SU-DHL-6 (cell line): ENCODE measurements around the gene MMEL1.
"Not testable (repeated sequence)": the region's sequence is repeated elsewhere in the genome, so short reads cannot be mapped to it uniquely, and the experiment has no call there.

ENCODE experiments used
- H2AFZ ChIP-seq: fragments of 200-600 bp; sonication (generic); 2 replicates; pipeline ENCODE4 v1.6.1; 2014; ENCODE audit warnings: low read depth, mild to moderate bottlenecking, moderate library complexity, mixed read lengths, antibody characterized with exemption, low read length; ENCODE audit not compliant: severe bottlenecking
- H3F3A ChIP-seq: fragments of 200-600 bp; shearing (Covaris generic); 2 replicates; pipeline ENCODE4 v1.6.0; 2016; ENCODE audit warnings: antibody characterized with exemption, mild to moderate bottlenecking; ENCODE audit not compliant: insufficient read depth
- H3K27ac ChIP-seq: fragments of 200-600 bp; sonication (generic); 2 replicates; pipeline ENCODE4 v1.5.1; 2016; ENCODE audit warnings: low read depth, mild to moderate bottlenecking, low read length, moderate library complexity, mixed read lengths
- H3K27me3 ChIP-seq: fragments of 200-600 bp; sonication (generic), shearing (Covaris generic); 2 replicates; pipeline ENCODE4 v1.6.0; 2014; ENCODE audit warnings: mild to moderate bottlenecking, low read length
- H3K36me3 ChIP-seq: fragments of 200-600 bp; sonication (generic); 2 replicates; pipeline ENCODE4 v1.6.1; 2014; ENCODE audit warnings: mild to moderate bottlenecking, low read length, mixed read lengths
- H3K4me2 ChIP-seq: fragments of 300-600, 200-600 bp; shearing (Covaris generic), sonication (generic); 2 replicates; pipeline ENCODE4 v1.6.0; 2014; ENCODE audit warnings: low read length, low read depth, mild to moderate bottlenecking; ENCODE audit not compliant: poor library complexity, severe bottlenecking
- H3K4me3 ChIP-seq: fragments of 200-600 bp; sonication (generic); 2 replicates; pipeline ENCODE4 v1.5.1; 2014; ENCODE audit warnings: antibody characterized with exemption, low read length, mild to moderate bottlenecking, mixed read lengths; ENCODE audit not compliant: insufficient read depth, poor library complexity, severe bottlenecking
- H3K79me2 ChIP-seq: fragments of 200-600 bp; sonication (generic); 2 replicates; pipeline ENCODE4 v1.6.1; 2014; ENCODE audit warnings: mild to moderate bottlenecking, low read length, moderate library complexity; ENCODE audit not compliant: insufficient read depth
- H3K9ac ChIP-seq: fragments of 200-600 bp; sonication (generic); 2 replicates; pipeline ENCODE4 v1.7.0; 2014; ENCODE audit warnings: mild to moderate bottlenecking, low read length
- H3K9me2 ChIP-seq: fragments of 200-600 bp; sonication (generic); replicated peaks from 2 replicates; pipeline ENCODE4 v1.6.1; 2014; ENCODE audit warnings: low read length; ENCODE audit not compliant: insufficient read depth
- H3K9me3 ChIP-seq: fragments of 200-600 bp; sonication (generic); 2 replicates; pipeline ENCODE4 v1.6.1; 2014; ENCODE audit warnings: low read length, mixed read lengths; ENCODE audit not compliant: insufficient read depth
- H4K20me1 ChIP-seq: fragments of 200-600 bp; sonication (generic); 2 replicates; pipeline ENCODE4 v1.6.1; 2014; ENCODE audit warnings: low read depth, mild to moderate bottlenecking, antibody characterized with exemption, low read length, moderate library complexity, mixed read lengths
- CTCF ChIP-seq: fragments of 200-600 bp; sonication (generic); IDR thresholded peaks from one replicate; pipeline ENCODE4 v1.5.1; 2017; ENCODE audit warnings: antibody characterized with exemption, mild to moderate bottlenecking, low read length, moderate library complexity; ENCODE audit not compliant: insufficient read depth, poor library complexity, severe bottlenecking
- EZH2phosphoT487 ChIP-seq: fragments of 200-600 bp; sonication (generic), shearing (Covaris generic); conservative IDR thresholded peaks from 2 replicates; pipeline ENCODE4 v1.6.1; 2018; ENCODE audit warnings: mild to moderate bottlenecking, antibody characterized with exemption, low read length, moderate library complexity, mixed read lengths

The MMEL1 gene

DNA sequence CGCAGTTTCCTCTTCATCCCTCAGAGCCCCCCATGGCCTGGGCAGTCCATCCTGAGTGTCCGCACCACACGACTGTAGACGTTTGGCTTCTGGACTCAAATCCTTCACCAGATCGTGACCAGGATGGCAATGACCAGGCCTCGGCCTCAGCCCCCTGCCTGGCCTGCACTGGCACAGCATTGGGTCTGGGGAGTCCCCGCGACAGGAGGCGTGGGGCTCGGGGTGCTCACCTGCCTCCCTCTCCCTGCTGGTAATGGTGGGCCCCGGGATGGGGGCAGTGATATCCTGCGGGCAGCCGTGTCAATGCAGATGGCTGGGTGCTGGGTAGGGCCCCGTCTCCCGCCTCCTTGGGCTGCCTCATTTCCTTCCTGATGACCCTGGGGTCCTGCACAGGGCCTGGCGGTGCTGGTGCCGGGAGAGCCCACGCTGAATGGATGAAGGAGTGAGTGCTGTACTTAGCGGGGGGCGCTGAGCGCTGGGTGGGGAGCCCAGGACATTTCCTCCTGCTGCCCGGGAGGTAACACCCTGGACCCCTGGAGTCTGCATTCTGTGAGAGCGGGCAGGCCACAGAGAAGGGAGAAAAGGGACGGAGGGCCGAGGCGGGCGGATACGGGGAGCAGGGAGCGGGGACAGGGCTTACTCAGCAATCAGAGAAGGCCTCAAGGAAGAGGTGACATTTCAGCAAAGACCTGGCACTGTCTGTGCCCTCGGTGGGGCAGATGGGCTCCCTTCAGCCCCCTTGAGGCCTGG, 78.8 kb downstream of the MMEL1 start:
- Histone ChIP-seq H4K20me1 (no peaks in the 10 kb centered on the region), H3K27ac (no peak overlapping the region), H3K27me3 (no peaks in the 10 kb centered on the region), H3K9ac (no peak overlapping the region), H2AFZ (no peak overlapping the region), H3K36me3 (no peaks in the 10 kb centered on the region), H3K4me2 (no peak overlapping the region), H3K9me2 (no peaks in the 10 kb centered on the region), H3K79me2 (no peaks in the 10 kb centered on the region), H3F3A (no peaks in the 10 kb centered on the region), H3K9me3 (no peaks in the 10 kb centered on the region), H3K4me3 (no peak overlapping the region)
- TF ChIP-seq EZH2phosphoT487 (no peak), CTCF (no peak)

GRCh38 chr1:2553076-2553475, 79.7 kb downstream of the MMEL1 start:
- not testable (repeated sequence) for H4K20me1 ChIP-seq, H3K79me2 ChIP-seq, H3K9me2 ChIP-seq, H3K27me3 ChIP-seq, H3K4me3 ChIP-seq, H3K36me3 ChIP-seq, H3F3A ChIP-seq, H3K9ac ChIP-seq, H3K9me3 ChIP-seq, H2AFZ ChIP-seq, H3K27ac ChIP-seq, H3K4me2 ChIP-seq

DNA sequence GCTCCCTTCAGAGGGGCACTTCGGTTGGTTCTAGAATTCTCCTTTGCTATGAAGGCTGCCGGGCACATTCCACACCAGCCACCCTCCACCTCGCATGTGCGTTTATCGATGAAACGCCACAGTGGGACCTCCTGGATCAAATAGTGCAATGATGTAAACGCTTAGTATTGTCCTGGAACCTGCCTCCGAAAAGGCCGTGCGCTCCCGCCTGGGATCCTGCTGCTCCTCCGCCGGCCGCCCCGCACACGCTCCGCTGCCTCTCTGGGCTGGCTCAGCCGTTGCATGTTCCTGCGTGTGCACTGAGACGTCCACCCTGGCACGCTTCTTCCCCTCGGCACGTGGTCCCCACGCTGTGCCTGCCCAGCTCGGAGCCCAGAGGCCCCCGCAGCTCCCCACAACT, 80.6 kb downstream of the MMEL1 start:
- no peak overlapping the region for H3K9ac ChIP-seq
- no peaks in the 10 kb centered on the region for H3K36me3 ChIP-seq
- no peak overlapping the region for H3K27ac ChIP-seq

GRCh38 chr1:2551544-2551943, 81.3 kb downstream of the MMEL1 start:
- H3K4me3 ChIP-seq, H3K9me3 ChIP-seq, H3K4me2 ChIP-seq, H2AFZ ChIP-seq, H3K9ac ChIP-seq, H3K27me3 ChIP-seq, H3K36me3 ChIP-seq, H3K27ac ChIP-seq, H3K9me2 ChIP-seq, H4K20me1 ChIP-seq, H3K79me2 ChIP-seq, H3F3A ChIP-seq: not testable (repeated sequence)

More for the DNA sequence above, 80.6 kb downstream of the MMEL1 start:
- no peak for TF ChIP-seq EZH2phosphoT487
- no peak for TF ChIP-seq CTCF
- Histone ChIP-seq H3K9me3 (no peaks in the 10 kb centered on the region), H3K4me3 (no peak overlapping the region), H3K9me2 (no peaks in the 10 kb centered on the region), H3K27me3 (no peaks in the 10 kb centered on the region), H4K20me1 (no peaks in the 10 kb centered on the region), H3K79me2 (no peaks in the 10 kb centered on the region), H3K4me2 (no peak overlapping the region), H2AFZ (no peak overlapping the region), H3F3A (no peaks in the 10 kb centered on the region)

DNA sequence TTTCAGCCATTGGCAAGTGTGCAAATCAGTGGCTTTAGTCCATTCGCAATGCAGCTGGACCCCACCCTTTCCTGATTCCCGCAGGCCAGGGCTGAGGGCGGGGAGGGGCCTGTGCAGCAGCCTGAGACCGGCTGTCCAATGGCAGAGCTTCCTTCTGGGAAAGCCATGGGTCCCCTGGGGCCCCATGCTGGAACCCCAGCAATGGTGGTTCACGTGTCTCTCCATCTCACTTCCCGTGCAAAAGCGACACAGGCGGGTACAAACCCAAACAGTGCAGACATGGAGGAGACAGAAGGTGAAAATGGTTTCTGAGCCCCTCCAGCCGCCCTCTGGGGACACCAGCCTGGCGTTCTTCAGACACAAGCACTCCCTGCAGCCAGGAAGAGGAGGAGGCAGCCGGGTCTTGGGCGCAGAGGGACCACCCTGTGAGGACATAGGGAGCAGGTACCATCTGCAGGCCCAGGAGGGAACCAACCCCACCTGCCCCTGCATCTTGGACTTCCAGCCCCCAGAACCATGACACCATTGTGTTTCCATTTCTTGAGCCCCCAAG, 82.4 kb downstream of the MMEL1 start:
- not testable (repeated sequence) for H3K4me2 ChIP-seq, H3K36me3 ChIP-seq, H3K9ac ChIP-seq, H3K4me3 ChIP-seq, H3K27me3 ChIP-seq, H3K9me3 ChIP-seq, H4K20me1 ChIP-seq, H2AFZ ChIP-seq, H3K79me2 ChIP-seq, H3F3A ChIP-seq, H3K27ac ChIP-seq, H3K9me2 ChIP-seq

- not testable (repeated sequence) for H3K9me2 ChIP-seq, H2AFZ ChIP-seq, H3K9ac ChIP-seq, H3K27me3 ChIP-seq, H3K79me2 ChIP-seq, H3K36me3 ChIP-seq, H4K20me1 ChIP-seq, H3K4me2 ChIP-seq, H3K4me3 ChIP-seq, H3K9me3 ChIP-seq, H3F3A ChIP-seq
- 0 out of 2 replicates have a peak overlapping the region, but pooled peaks have one; percentile 72 for H3K27ac ChIP-seq
These were observed 83.3 kb downstream of the MMEL1 start for GRCh38 chr1:2549367-2550029.
